Activated T-cell treated with anti-CD3 and anti-CD28 coated beads, Interleukin-2, amount 50 U/mL, for 1 hour (primary cell): ENCODE data around the gene LAMP5.

Source experiments
- DNase-seq: peaks from one replicate; pipeline ENCODE4 v3.0.0-alpha.2; 2020

The LAMP5 gene

GRCh38 chr20:9514461-9515213, at the start of gene LAMP5:
LAMP5 (plus strand) TSS chr20:9514590; CDS start chr20:9514853, 263 bp downstream.
- no peak for DNase-seq

DNA sequence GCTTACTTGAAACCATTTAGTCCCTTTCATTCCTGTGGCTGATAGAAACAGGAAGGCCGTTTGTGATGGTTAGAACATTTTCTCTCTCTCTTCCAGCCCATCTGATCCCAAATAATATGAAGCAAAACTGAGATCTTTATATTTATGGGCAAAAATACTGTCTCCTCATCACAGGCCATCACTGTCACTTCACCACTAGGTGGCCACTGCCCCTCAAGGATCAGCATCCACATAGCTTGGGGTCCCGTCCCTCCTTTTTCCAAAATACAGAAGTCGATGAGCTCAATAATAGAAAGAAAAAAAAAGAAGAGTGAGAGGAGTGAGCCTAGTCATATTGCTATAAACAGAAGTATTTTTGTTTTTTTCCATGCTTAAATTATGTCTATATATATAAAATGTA, 46.4 kb upstream of the LAMP5 start:
- DNase-seq: no peak

- no peak for DNase-seq
These were observed 39.5 kb upstream of the LAMP5 start for GRCh38 chr20:9474835-9475415.

DNA sequence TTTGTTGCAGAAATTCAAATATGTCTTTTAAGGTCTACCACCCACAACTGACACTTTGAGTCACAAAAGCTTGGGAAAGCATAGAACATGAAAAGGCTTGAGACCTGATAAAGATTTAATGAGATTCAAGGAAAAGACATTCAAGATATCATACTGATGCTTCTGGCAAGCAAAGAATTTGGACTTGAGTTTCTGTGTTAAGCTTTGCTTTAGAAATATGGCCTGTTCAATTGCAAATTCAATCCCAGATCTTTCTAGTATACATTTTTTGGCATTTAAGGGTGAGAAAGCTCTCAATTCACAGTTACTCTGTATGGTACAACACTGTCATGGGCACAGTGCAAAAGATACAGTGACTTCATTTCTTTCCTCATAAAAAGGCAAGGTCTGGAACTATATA, 38.9 kb upstream of the LAMP5 start:
- no peak for DNase-seq

GRCh38 chr20:9476174-9476573, 38.2 kb upstream of the LAMP5 start:
- DNase-seq: no peak

DNA sequence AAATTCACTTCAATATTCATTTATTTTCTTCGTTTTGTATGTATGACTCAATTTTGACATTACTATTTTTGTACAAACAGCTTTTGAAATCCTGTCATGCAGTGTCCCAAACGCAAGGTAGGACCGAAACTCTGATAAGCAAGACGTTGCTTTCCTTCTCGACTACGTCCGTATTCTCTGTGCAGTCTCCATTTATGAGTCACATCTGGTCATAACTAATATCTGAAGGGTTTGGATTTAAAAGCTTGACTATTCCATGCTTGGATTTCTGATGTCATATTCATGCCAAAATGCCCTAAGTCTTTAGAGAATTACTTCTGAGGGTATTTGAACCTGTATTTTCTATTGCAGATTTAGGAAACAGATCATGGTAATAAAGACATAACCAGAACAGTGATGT, 37.8 kb upstream of the LAMP5 start:
- DNase-seq: no peak

DNA sequence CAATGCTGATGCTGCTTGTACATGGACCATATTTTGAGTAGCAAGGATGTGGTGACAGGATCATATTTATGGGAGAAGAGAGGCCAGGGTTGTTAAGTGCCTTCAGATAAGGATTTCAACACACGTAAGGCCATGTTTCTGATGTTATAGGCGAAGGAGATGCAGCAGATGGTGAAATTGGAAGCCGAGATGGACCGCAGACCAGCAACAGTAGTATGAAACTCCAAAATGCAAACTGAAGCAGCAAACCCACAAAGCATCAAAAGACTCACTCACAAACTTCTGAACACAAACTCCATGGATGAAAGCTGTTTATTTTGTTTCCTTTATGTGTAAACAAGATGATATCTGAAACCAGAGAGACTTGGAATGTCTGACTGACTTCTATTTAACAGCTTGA, 35.6 kb upstream of the LAMP5 start:
- DNase-seq: no peak

- DNase-seq: no peak
These were observed 34.3 kb upstream of the LAMP5 start for GRCh38 chr20:9480066-9480465.

GRCh38 chr20:9482180-9482579, 32.2 kb upstream of the LAMP5 start:
- no peak for DNase-seq

DNA sequence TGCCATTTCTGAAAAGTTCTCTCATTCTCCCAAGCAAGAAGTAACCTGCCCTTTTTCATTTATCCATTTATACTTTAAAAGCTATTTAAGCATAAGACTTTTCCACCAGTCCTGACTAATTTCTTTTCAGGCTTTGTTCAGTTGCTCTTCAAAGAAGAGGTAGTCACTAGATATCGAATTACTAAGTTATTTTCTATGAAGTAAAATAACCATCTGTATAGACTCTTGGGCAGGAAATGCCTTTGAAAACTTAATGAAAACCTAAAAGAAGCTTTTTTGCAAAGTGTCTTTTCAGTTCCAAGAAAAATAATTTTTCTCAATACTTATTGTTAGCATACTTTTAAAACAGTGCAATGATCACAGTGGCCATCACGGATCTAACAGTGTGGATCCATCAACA, 31.3 kb upstream of the LAMP5 start:
- DNase-seq: no peak

DNA sequence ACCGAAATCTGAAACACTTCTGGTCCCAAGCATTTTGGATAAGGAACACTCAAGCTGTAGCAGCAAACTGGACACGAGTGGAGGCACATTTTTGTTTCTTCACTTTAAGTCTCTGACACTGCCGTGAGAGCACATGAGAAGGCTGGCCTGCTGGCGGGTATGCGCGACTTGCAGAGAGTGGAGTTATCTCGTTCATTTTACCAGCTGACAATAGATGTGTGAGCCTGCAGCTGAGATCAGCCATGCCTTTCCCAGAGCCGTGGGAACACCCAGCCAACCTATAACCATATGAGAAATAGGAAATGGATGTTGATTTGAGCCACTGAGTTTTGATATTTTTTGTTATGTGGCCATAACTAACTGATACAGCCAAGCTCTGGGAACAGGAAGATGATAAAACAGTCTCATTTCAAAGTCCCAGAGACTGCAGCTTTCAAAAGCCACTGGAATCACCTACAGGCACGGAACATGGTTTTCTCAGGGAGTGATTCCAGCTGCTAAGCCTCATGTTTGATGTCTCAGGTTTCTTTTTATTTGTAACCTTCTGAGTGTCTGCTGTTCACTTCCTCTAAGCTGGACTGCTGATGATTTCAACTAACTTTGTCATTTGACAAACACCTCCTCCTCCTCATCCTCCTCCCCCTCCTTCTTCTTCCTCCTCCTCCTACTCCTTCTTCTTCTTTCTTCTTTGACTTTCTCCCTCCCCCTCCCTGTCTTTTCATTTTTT, 28.6 kb upstream of the LAMP5 start:
- DNase-seq: no peak

- no peak for DNase-seq
These were observed 27.2 kb upstream of the LAMP5 start for GRCh38 chr20:9487231-9487630.

DNA sequence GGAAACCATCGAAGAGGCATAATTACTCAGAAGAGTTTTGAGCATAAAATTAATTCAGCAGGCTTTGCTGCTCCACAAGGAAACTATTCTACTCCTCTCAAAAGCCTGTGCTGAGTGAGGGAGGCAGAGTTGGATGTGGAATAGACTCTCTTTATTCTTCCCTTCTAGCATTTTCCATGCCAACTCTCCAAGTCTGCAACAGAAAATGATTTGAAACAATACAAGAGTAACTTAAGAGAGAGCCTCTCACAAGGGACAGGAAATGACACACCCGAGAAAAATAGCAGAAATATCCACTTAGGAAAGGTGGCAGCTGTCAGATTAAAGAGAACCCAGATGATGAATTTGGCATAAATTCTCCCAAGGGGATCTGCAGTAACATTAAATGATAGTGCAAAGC, 26.3 kb upstream of the LAMP5 start:
- no peak for DNase-seq

GRCh38 chr20:9490161-9490560, 24.2 kb upstream of the LAMP5 start:
- DNase-seq: no peak

DNA sequence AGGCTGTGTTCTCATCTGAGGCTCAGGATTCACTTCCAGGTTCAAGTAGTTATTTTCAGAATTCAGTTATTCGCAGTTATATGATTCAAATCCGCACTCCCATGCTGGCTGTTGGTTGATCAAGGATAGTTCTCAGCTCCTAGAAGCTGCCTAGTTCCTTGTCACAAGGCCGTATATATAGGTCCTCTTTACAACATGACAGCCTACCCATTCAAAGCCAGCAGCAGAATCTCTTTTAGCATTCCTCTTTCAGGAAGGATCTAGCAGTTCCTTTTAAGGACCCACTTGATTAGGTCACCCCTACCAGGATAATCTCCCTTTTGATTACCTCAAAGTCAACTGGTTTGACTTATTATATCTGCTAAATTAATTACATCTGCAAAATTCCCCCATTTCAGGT, 23.8 kb upstream of the LAMP5 start:
- DNase-seq: no peak

- no peak for DNase-seq
These were observed 23.1 kb upstream of the LAMP5 start for GRCh38 chr20:9491324-9491723.

DNA sequence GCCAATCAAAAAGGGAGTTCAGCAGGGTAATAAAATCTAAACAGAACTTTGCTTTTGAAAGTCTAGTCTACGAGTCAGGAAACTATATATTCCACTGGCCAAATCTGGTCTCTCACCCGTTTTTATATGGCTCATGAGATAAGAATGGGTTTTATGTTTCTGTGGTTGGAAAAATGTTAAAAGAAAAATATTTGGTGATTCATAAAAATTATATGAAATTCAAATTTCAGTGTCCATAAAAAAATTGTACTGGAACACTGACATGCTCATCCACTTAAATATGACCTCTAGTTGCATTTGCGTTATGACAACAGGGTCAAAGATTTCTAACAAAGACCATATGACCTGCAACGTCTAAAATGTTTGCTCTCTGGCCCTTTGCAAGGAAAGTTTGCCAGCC, 22.3 kb upstream of the LAMP5 start:
- DNase-seq: no peak

GRCh38 chr20:9493803-9494202, 20.6 kb upstream of the LAMP5 start:
- no peak for DNase-seq

DNA sequence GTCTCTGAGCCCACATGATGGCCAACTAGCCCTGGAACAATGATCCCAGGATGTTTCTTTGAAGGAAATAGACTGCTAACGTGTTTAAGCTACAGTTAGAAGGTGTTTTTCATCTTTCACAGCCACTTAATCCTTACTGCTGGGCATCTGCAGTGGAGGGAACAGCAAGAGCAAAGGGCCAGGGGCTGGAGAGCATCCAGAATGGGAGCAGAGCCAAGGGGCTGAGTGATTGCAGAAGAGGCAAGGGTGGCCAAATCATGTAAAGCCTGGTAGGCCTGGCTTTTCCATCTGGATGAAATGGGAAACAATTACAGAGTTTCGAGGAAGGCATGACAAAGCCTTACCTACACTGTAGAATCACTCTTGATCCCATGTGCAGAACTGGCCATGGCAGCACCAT, 18.7 kb upstream of the LAMP5 start:
- no peak for DNase-seq

- DNase-seq: no peak
These were observed 18.2 kb upstream of the LAMP5 start for GRCh38 chr20:9496155-9496554.

GRCh38 chr20:9498322-9498721, 16.1 kb upstream of the LAMP5 start:
- no peak for DNase-seq

DNA sequence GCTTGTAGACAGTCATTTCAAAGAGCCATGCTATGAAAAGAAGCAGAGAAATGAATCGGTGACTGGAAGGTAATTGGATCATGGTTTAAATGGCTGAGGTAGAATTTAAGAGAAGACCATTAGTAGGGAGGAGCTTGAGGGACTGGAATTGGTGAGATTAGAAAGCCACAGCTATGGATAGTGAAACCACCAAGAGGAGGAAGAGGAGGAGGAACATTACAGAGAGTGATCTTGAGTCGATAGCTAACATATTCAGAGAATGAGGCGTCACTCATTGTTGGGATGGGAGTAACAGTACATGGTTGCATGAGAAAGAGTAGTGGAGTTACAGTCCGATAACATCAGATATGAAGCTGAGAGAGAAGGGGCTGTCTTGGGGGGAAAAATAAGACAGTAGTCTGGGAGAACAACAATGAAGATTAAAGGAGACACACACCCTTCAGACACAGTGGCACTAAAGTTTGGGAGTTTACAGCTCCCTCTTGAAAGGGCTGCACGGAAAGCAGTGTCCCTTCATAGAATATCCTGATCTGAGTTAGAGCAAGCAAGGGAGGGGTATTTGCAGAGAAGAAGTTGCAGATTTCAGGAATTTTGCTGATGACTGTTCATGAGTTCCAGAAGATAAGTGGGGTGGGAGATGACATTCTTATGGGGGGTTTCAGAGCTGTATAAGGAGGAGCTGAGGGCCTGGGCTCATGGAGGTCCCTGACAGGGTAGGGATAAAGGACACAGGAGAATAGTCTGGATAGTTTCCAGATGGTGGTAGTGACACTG, 15.1 kb upstream of the LAMP5 start:
- DNase-seq: no peak

DNA sequence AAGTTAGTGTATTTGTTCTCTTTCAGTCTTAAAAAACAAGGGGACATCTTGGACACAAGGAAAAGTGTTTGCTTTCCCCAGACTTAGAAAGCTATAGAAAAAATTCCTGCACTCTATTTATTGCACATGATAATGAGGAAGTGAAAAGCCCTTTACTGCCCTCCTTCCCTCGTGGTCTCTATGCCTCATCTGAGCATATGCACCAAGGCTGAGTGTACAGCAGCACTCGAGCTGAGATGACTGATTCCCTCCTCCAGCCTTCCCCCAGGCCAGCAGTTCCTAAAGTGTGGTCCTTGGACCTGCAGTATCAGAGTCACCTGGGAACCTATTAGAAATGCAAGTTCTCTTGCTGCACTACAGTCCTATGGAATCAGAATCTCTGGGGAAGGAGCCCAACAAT, 14.3 kb upstream of the LAMP5 start:
- DNase-seq: no peak

DNA sequence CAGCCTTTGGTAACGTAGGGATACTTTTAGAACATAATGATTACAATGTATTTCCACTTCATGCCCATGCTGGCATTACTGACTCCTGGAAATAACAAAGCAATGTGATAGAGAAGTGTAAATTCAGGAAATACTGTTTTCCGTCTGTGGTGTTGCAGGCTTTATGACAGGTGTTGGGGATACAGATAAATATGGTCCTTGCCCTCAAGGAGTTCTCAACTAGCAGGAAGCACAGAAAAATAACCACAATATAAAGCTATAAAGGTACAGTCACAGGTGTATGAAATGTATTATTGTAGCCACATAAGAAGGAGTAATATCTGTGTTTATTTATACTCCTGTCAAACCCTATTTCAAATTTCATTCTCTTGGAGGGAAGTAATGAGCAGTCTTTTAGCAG, 12.9 kb upstream of the LAMP5 start:
- no peak for DNase-seq
